GM18505 (cell line): Measurements from ENCODE around the gene PRKAG3.
A peak's percentile ranks its signal among the peaks of the same experiment; 100 is the strongest.

Experiments used
- ATAC-seq: cut with Tn5 transposase; IDR thresholded peaks from one replicate; pipeline ENCODE4 v1.9.1; 2021; ENCODE audit not compliant: unreplicated experiment
- POLR2A ChIP-seq: IDR thresholded peaks from 4 replicates; pipeline ENCODE4 v1.6.1; 2011; ENCODE audit warnings: borderline replicate concordance; ENCODE audit not compliant: insufficient read depth, insufficient read length; ENCODE audit errors: extremely low read depth

PRKAG3 gene

DNA sequence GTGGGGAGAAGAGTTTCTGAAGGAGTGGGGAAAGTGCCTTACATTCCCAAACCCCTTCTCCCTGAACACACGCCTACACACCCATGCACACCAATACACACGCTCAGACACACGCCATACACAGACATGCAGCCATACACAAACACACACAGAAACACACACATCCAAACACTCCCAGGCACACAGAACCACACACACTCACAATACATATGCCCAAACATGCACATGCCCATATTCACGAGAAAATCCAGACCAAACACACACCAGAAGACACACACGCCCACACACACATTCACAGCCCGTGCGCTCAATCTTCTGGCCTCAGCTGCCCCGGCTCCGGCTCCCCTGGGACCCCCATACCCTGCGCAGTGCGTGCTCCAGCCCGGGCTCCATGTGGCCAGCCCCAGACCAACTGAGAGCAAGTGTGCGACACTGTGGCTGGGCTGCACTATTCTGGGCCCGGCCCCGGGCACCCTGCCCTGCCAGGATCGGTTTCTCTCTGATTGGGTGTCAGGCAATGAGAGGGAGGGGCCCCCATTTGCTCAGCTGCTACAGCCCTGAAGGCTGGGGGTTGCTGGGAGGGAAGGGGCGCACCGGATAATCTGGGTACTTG, at the start of gene PRKAG3:
Gene PRKAG3, minus strand, starts transcription at position 426 of the 613 bp plus-strand sequence.
- ATAC-seq: no peak
- no peak for TF ChIP-seq POLR2A

- no peak for TF ChIP-seq POLR2A
- no peak for ATAC-seq
These were observed 49.4 kb upstream of the PRKAG3 start for GRCh38 chr2:218880859-218881594.

GRCh38 chr2:218880102-218880858, 48.7 kb upstream of the PRKAG3 start, which contains the start of gene WNT10A:
WNT10A (plus strand) TSS chr2:218880852; CDS start chr2:218880996, 144 bp downstream.
- TF ChIP-seq POLR2A: peak; percentile 48
- peak; percentile 63 for ATAC-seq

- no peak for ATAC-seq
- no peak for TF ChIP-seq POLR2A
These were observed 48.1 kb upstream of the PRKAG3 start for GRCh38 chr2:218879776-218880101.

DNA sequence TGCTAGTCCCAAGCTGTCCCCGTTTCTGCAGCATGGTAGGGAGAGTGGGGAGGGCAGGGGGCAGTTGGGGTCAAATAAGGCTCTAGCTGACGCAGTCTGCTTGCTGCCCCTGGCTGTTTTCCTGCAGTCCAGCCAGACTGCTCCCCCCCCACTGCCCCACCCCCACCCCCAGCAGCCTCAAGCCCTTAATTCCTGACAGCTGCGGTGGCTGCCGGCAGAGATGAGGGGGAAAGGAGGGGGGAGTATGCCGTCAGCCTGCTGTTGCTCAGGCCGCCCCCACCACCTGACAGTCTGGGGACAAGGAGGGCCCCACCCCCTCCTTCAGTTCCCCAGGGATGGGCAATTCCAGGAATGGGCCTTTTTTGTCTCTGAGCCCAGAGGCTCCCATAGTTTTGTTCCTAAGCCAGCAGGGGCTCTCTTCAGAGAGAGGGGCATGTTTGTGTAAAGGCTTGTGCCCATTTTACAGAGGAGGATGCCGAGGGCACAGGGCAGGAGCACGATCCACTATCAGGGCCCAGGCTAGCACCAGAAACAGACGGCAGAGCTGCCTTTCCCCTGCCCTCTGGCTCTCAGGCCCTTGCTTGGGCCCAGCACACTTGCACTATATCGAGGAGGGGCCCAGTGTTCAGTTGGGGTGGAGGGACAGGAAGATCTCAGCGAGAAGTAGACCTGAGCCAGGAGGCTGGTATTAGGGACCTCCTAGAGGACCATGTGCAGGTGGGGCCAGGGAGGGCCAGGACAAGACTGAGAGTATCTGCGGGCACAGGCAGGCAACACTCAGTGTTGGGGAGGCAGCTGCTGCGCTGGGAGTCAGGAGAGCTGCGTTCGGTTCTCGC, 47.5 kb upstream of the PRKAG3 start:
- ATAC-seq: no peak
- TF ChIP-seq POLR2A: no peak

DNA sequence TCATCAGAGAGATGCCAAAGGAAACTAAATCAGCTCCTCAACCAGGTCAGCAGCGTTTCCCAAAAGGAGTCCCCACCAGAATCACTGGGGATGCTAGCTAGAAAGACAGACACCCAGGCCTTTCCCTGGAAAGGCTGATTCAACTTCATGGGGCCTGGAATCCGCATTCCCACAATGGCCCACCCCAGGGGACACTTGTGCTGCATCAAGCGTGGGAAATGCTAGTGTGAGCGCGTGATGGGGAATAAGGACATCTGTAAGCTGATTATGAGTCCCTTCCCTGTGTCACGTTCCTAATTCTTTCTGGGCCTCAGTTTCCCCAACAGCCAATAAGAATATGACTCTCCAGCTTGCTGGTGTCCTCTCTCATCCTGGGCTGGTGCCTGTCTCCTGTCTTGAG, 46.9 kb upstream of the PRKAG3 start:
- no peak for TF ChIP-seq POLR2A
- no peak for ATAC-seq

DNA sequence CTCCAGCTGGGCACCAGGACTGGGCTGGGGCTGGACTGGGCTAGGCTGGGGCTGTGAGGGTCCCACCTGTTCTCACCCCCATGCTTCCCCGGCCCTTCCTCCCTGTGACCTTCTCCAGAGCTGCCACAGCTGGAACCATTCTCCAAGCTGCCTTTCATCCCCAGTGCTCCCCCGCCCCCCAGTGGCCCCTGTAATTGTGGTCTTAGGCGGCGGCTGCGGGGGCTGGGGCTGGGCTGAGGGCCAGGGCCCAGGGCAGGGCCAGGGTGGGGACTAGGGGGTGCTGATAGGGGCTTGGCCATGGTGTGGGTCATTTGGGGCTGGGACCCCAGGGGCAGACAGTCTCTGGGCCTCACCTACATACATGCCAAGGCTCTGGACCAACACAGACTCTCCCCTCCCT, 46.3 kb upstream of the PRKAG3 start:
- no peak for ATAC-seq
- no peak for TF ChIP-seq POLR2A

DNA sequence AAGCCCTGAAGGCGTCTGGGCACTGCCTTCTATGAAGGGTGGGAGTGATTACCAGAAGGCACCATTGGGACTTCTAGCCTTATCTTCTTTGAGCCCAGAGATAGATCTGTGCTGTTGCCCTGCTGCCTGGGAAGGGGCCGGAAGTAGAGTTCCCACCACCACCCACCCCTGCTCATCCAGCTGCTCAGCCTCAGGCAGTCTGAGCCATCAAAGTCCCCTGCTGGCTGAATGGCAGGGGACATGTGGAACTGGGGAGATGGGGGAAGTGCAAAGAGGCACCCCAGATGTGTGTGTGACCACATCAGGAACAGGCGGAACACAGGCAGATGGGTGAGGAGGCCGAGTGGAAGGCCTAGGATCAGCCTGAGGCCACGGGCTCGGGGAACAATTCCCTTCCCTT, 45.7 kb upstream of the PRKAG3 start:
- TF ChIP-seq POLR2A: no peak
- ATAC-seq: no peak

DNA sequence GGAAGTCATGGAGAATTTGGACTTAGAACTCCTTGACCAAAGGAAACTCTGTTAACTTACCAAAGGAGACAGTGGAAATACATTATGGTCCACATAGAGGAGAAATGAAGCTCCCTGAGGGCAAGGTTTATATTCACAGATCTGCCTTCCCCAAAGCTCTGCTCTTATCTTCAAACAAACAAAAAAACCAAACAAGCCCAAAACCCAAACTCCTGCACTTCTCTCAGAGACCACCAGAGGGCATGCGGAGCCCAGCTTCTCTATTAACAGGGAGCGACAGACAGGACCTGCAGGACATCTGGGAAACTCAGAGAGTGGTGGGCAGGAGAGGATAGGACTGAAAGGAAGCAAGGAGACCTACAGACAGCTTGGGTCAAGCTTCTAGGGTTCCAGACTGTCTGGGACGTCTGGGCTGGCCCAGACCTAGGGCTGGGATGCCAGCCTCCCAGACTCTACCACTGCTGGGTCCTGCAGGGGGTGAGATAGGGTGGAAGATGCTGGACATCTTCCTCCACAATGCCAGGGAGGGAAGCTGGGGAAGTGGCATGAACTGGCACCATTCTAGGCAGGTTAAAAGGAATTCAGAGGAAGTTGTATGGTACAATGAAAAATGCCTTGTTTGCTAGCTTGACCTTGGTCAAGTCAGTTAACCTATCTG, 45.1 kb upstream of the PRKAG3 start:
- no peak for ATAC-seq

GRCh38 chr2:218875692-218876246, 44.2 kb upstream of the PRKAG3 start:
- TF ChIP-seq POLR2A: no peak
- ATAC-seq: no peak

More for the DNA sequence above, 45.1 kb upstream of the PRKAG3 start:
- no peak for TF ChIP-seq POLR2A

GRCh38 chr2:218873359-218874194, 42.0 kb upstream of the PRKAG3 start:
- no peak for ATAC-seq
- no peak for TF ChIP-seq POLR2A
